Stimulated activated CD4-positive, alpha-beta T cell treated with anti-CD3 and anti-CD28 coated beads, Interleukin-1b, Interleukin-23, amount 100 ng/mL, for 48 hours (primary cell): Measurements from ENCODE around the gene HES4.
"Not testable (repeated sequence)": the region's sequence is repeated elsewhere in the genome, so short reads cannot be mapped to it uniquely, and the experiment has no call there.

Experiments used
- DNase-seq: peaks from one replicate; pipeline ENCODE4 v3.0.0-alpha.2; 2020

The HES4 gene

DNA sequence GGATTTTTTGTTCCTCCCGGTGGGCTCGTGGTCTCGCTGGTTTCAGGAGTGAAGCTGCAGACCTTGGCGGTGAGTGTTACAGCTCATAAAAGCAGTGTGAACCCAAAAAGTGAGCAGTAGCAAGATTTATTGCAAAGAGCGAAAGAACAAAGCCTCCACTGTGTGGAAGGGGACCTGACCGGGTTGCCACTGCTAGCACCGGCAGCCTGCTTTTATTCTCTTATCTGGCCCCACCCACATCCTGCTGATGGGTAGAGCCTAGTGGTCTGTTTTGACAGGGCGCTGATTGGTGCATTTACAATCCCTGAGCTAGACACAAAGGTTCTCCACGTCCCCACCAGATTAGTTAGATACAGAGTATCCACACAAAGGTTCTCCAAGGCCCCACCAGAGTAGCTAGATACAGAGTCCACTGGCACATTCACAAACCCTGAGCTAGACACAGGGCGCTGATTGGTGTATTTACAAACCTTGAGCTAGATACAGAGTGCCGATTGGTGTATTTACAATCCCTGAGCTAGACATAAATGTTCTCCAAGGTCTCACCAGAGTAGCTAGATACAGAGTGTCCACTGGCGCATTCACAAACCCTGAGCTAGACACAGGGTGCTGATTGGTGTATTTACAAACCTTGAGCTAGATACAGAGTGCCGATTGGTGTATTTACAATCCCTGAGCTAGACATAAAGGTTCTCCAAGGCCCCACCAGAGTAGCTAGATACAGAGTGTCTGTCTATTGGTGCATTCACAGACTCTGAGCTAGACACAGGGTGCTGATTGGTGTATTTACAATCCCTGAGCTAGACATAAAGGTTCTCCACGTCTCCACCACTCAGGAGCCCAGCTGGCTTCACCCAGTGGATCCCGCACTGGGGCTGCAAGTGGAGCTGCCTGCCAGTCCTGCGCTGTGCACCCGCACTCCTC lies 17.8 kb upstream of the HES4 start:
- DNase-seq, result not testable (repeated sequence)

DNA sequence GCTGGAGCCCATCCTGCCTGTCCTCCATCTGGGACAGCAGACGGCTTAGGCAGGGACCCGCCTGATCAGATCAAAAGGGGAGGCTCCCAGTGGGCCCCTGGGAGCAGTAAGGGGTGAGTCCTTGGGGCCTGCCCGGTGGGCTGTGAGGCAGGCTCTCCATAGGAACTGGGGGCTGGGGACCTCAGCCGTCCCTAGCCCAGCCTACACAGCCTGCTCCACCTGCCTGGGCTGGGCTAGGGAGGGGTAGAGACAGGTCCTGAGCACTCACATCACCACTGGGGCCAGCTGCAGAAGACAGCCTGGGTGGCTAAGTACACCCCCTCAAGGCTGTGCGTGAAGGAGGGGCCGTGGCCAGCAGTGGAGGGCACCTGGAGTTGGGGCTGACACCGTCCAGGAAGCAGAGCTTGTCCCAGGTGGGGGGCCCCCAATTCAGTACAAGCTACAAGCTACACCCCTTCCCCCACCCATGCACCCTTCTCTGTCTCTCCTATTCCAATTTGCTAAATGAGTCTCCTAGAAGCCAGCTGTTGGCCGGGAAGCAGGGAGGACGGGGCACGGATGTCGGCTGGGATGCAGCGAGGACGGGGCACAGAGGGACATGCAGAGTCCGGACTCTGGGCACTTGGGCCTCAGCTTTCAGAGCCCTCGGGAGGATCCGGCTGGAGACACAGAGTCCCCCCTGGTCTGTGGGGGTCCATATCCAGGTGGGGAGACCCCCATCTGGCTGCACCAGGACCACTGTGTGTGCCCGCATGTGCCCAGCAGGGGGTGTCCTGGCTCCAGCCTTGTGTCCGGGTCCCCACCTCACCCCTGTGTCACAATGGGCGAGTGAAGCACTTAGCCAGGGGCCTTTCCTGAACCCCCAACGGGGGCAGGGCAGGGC lies 15.1 kb upstream of the HES4 start:
- no peak for DNase-seq

DNA sequence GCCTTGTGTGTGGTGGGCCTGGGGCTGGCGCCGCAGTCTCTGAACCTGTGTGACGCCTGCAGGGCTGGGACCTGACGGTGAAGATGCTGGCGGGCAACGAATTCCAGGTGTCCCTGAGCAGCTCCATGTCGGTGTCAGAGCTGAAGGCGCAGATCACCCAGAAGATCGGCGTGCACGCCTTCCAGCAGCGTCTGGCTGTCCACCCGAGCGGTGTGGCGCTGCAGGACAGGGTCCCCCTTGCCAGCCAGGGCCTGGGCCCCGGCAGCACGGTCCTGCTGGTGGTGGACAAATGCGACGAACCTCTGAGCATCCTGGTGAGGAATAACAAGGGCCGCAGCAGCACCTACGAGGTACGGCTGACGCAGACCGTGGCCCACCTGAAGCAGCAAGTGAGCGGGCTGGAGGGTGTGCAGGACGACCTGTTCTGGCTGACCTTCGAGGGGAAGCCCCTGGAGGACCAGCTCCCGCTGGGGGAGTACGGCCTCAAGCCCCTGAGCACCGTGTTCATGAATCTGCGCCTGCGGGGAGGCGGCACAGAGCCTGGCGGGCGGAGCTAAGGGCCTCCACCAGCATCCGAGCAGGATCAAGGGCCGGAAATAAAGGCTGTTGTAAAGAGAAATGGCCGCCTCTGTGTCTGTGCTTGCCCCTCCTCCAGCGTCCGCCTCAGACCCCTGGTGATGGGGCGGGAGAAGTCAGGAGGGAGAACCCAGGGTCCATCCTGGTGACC lies 14.2 kb upstream of the HES4 start:
- DNase-seq, result no peak

DNA sequence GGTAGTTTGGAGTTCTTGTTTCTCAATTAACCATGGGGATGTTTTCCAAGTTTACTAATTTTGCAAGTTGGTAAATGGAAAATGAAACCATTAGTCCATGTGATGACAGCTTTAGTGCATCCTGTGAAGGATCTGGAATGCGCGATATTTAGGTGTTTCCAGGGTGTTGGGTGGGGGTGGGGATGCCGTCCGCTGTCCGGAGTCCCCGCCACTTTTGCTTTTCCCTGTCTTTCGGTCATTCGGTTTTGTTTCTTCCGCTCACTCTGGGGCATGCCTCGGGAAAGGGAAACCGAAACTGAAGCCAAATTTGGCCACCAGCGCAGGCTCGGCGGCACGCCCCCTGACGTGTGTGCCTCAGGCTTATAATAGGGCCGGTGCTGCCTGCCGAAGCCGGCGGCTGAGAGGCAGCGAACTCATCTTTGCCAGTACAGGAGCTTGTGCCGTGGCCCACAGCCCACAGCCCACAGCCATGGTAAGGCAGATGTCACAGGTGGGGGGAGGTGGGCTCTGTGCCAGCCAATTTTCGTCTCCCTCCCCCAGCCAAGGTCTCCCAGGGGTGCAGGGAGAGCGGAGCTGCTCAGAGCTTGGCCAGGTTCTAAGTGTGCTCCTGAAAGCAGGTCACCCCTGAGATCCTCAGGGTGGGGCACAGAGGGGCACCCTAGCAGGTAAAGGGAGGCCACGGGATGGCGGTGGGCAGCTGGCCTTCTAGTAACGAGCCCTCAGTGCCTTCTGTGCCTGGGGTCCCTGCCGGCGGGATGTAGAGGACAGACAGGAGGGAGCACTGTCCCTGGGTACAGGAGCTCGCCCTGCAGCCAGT lies 13.4 kb upstream of the HES4 start, which contains the start of gene ISG15:
Gene ISG15, plus strand, starts transcription at position 393 of the 817 bp plus-strand sequence. Its CDS starts 77 bp downstream, at position 470.
- peak; percentile 84 for DNase-seq

DNA sequence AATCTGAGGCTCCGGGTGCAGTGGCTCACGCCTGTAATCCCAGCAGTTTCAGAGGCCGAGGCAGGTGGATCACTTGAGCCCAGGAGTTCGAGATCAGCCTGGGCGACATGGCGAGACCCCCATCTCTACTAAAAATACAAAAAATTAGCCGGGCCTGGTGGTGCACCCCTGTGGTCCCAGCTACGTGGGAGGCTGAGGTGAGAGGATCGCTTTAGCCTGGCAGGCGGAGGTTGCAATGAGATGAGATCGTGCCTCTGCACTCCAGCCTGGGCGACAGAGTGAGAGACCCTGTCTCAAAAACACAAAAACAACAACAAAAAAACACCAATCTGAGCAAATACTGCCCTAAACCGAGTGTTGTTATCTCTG lies 12.8 kb upstream of the HES4 start:
- DNase-seq, result not testable (repeated sequence)

DNA sequence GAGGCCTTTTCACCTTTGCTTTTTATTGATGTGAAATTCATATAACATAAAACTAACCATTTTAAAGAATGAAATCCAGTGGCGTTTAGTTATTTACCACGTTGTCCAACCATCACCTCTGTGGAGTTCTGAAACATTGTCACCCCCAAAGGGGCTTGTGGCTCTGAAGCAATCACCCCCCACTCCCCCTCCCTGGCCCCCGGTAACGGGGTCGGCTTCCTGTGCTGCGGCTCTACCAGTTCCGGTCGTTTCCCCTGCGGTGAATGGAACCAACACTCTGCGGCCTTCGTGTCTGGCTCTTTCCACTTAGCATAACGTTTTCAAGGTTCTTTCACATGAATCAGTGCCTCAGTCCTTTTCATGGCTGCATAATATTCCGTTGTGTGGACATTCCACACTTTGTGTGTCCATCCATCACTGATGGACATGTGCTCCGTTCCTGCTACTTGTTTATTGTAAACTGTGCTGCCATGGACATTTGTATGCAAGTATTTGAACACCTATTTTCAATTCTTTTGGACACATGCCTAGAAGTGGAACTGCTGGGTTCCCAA lies 11.6 kb upstream of the HES4 start:
- DNase-seq, result no peak

DNA sequence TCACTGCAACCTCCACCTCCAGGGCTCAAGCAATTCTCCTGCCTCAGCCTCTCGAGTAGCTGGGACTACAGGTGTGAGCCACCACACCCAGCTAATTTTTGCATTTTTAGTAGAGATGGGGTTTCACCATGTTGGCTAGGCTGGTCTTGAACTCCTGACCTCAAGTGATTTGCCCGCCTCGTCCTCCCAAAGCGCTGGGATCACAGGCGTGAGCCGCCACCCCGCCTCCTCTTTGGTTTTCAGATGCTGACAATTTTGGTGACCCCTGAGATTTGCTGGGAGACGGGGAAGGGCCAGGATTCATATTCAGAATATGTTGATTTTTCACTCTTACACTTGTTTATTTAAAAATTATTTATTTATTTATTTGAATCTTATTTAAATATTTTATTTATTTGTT lies 10.2 kb upstream of the HES4 start:
- DNase-seq, result not testable (repeated sequence)

DNA sequence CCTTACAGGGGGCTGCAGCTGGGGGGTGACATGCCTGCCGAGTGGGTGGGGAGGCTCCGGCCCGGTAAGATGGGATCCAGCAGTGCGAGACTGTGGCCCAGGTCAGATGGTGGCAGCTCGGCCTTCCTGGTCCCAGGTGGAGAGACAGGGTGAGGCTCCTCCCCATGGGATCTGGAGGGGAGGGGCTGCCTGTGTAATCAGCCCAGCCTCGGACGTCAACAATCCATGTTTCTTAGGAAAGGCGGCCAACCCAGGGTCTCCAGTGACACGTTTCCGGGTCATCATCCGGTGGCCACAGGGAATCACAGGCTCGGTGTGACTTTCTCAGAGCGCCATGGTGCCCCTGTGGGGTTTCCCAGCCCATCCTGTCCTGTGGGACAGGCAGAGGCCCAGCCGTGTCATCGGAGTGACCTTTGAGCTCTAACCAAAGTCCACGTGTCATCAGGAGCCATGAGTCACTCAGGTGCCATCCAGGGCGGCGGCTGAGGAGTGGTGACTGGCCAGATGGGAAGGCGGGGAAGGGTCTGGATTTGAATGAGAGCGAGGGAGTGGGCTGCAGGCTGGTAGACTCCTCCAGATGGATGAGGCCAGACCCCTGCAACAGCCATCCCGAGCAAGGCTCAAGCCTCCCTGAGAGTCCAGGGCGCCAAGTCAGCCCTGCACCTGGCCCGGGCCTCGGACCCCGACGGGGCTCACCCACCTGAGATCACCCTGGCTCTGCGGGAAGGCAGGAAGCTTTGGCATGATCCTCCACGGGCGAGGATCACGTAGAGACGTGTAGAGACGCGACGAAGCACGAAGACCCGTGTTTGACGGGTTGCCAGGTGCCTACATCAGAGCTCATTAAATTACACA lies 6.6 kb upstream of the HES4 start:
- DNase-seq, result no peak

DNA sequence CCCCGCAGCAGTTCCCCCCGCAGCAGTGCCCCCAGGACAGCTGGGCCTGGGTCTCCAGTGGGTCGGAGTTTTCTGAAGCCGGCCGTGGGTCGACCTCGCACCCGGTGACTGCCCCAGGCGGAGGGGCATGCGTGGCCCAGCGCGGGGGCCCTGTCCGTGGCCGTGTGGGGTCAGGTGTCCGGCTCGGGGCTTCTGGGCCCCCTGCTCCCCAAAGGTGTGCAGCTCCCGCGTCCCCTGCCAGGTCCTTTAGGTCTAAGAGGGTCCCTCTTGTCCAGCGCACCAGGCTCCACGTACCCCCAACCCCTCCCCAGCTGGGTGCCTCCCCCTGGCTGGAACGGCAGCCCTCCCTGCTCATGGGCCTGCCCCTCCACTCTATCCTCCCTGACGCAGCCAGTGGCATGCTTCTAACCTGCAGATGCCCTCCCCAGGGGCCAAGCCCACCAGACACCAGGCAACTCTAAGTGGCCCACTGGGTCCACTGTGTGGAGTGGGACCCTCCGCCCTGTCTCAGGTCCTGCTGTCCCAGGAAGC lies 5.9 kb upstream of the HES4 start:
- DNase-seq, result no peak

DNA sequence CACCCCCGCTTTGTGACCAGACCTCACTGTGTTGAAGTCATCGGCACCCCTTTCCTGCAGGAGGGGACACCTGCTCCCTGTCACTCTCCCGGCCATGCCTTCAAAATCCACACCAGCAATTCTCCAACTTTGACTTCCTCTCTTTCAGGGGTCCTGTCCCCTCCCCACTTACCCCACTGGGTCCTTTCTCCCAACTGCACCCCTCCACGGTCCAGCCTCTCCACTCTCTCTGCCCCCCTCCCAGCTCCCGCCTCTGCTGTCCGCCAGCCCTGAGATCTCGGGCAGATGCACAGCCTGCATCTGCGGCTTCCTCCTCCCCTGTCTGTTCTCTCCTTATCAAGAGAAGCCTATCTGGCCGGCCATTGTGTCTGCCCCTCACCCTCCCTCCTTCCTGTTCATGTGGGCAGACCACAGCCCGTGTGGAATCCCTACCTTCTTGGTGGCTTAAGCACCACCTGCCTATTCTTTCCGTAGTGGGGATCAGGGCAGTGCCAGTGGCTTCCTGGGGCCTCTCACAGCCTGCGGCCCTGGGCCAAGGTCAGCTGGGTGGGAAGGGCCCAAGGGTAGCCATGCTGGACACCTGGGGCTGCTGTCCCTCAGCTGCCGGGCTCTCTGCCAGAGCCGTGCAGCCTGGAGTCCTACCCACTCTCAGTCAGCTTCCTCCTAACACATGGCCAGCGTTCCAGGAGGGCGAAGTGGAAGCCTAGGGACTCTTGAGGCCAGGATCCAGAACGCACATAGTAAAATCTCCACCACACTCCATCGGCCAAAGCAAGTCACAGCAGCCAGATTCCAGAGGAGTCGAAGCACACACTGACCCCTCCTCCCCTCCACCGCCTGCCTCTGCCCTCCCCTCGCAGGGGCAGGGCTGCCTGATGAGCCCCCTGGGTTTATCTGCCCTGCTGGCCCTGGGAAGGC lies 5.1 kb upstream of the HES4 start:
- no peak for DNase-seq

DNA sequence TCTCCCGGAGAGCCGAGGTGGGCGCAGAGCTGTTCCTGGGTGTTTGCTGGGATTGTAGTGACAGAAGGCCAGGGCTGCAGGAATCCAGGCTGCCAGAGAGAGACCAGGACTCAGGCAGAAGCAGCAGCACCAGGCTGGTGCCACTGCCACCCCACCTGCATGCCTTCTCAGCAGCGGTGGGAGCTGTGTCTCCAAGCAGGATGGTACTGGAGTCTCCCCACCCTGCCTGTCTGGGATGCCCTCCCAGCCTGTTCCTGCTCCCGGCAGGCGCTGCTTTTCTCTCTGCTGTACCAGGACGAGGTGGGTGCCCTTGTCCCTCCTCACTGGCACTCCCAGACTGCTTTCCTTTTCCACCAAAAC lies 4.5 kb upstream of the HES4 start:
- DNase-seq, result no peak

DNA sequence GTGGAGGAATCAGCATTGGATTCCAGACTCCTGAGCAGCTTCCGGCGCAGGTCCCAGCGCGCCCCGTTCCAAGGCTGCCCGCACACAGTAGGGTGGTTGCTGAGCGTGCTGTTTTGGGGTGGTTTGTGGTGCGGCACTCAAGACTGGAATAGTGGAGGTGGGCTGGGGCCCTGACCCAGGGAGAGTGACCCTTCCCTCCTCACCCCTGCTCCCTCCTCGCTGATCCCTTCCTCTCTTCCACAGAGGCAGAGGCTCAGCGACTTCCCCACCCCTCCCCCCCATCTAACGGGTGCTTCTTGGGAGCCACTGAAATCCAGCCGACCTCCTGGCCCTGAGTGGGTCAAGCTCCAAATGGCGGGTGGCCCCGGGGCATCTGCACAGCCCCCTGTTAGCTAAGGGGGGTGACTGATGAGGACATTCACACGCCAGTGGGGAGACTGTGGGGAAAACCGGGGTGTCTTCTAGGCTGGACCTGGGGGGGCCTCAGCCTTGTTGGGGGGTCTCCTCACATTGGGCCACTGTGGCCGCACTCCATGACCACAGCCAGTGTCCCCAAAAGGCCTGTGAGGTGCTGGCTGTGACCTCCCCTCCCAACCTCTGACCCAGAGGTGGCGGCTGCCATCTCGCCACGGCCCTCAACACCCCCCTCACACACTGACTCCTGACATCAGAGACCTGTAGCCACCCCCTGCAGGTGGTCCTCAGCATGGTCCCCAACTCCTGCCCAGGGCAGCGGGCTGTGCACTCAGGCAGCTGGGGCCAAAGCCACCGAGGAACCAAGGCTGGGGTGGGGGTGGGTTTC lies 3.9 kb upstream of the HES4 start:
- DNase-seq, result no peak

DNA sequence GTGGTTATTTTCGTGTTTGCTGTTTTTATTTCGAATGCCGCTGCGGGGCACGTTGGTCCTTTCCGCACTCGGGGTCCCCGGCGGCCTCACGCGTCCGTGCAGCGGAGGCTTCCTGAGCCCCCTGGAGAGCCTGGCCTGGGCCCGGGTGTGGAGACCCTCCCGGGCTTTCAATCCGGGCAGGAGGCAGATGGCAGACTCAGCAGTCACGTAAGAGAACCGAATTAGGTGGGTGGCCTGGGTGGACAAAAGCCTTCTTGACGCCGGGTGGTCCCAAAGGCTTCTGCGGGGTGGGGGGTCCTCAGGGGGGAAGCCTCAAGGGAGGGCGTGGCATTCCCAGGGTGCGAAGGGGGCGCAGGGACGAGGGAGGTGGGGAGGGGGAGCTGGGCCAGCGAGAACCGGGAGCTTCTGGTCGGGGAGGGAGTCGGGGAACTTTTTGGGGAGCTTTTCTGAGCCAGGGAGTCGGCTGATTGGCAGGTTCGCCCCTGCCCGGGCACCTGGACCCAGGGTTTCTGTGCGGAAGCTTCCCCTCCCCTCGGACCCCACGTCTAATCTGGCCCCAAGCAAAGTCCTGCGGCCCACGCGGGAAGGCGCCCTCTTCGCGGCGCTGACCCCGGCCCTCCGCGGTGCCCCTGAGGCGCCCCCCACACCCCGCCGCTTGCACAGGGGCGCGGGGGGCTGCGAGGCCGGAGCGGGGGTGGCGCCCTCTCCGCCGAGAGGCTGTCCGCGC lies 1.3 kb upstream of the HES4 start:
- DNase-seq, result no peak

DNA sequence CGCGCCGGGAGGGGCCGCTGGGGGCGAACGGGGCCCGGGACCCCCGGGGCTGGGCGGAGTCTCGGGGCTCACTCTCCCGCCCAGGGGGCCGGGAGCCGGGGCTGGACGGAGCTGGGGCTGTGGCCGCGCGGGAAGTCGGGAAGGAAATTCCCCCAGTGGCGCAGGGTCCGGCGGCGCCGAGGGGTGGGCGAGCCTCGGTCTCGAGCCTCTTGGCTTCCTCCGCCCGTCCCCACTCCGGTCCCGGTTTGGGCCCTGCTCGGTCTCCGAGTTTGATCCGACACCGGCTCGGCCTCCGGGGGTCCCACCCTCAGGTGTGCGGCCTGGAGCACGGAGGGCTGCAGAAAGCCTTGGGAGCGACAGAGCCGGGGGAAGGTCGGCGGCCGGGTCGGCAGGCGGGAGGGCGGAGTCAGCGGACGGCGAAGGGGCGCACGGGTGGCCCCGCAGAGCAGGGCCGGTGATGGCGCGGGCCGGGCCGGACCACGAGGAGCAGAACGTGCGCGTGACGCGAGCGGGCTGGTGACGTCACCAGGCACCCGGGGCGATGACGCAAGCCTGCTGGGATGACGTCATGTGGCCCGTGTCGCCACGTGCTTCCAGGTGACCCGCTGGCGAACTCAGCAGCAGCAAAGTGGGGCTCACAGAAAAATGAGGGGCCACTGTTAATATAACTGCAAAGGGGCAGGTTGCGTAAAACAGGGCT lies 610 bp upstream of the HES4 start:
- DNase-seq, result peak; percentile 77

DNA sequence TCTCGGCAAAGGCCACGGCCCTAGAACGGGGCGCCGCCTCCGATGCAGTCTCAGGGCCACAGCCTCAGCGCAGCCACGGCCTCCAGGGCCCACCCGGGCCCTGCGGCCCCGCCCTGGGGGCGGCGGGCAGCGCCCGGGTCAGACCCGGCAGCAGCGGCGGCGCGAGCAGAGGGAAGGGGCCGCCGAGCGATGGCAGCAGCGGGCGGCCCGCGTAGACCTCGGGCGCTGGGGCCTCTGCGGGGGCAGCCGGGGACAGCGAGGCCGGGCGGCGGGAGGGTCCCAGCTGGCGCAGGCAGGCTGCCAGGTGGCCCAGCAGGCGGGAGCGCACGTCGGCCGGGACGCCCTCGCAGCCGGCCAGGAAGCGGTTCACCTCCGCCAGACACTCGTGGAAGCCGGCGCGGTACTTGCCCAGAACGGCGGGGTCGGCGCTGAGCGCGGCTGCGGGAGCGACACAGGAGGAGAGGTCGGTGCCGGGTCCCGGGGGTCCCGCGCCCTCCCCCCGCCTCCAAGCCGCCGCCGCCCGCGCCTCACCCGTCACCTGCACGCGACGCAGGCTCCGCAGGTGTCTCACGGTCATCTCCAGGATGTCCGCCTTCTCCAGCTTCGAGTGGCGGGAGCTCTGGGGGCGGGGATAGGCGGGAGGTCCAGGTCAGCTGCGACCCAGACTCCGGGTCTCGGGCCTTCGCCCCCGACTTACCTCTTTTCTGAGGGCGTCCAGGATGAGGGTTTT lies 737 bp downstream of the HES4 start:
- DNase-seq, result no peak

DNA sequence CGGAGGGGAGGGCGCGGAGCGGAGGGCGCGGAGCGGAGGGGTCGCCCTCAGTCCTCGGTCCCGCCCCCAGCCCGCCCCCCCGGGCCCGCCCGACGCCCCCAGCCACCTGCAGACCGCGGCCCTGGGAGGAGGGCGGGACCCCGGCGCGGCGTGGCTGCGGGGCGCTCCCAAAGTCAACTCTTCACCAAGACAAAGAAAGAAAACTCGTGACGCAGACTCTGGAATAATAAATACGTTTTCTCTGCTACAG lies 1.2 kb downstream of the HES4 start:
- DNase-seq, result no peak
